Activated CD8-positive, alpha-beta T cell treated with anti-CD3 and anti-CD28 coated beads for 36 hours (primary cell): ENCODE measurements around the gene PIGO. TPM values are rescaled to one million over a fixed set of nuclear protein-coding genes. Genes with fewer than 3 reads are reported as not detected.

ENCODE experiments used
- ATAC-seq: fragments of 200-7000 bp; cut with Tn5 transposase; one replicate; pipeline ENCODE4 v1.10.0; 2021; ENCODE audit warnings: mild to moderate bottlenecking, moderate library complexity
- CTCF ChIA-PET: fragments of 350-600 bp; sonication (Branson Sonifier 250); formaldehyde crosslinking; loops from one replicate; lab custom pipeline; 2021; ENCODE audit warnings: antibody characterized with exemption; lab: Charles Lee
- POLR2A ChIA-PET: fragments of 350-600 bp; sonication (Branson Sonifier 250); formaldehyde crosslinking; loops from one replicate; lab custom pipeline; 2021; ENCODE audit warnings: antibody characterized with exemption; lab: Charles Lee
- DNase-seq: peaks from one replicate; pipeline ENCODE4 v3.0.0-alpha.2; 2020
- H3K27ac Mint-ChIP-seq: one replicate; pipeline ENCODE4 v1.8.0; 2021; ENCODE audit warnings: mild to moderate bottlenecking, mixed read lengths
- H3K27me3 Mint-ChIP-seq: one replicate; pipeline ENCODE4 v1.8.0; 2021; ENCODE audit warnings: mixed read lengths
- H3K36me3 Mint-ChIP-seq: one replicate; pipeline ENCODE4 v1.8.0; 2021; ENCODE audit warnings: low read depth, mixed read lengths
- H3K4me1 Mint-ChIP-seq: one replicate; pipeline ENCODE4 v1.8.0; 2021; ENCODE audit warnings: low read depth, mixed read lengths
- H3K4me3 Mint-ChIP-seq: one replicate; pipeline ENCODE4 v1.8.0; 2021; ENCODE audit warnings: mild to moderate bottlenecking, moderate library complexity, mixed read lengths
- H3K9me3 Mint-ChIP-seq: one replicate; pipeline ENCODE4 v1.8.0; 2021; ENCODE audit warnings: mixed read lengths
- intact Hi-C: fragments of 100-400 bp; cut with micrococcal nuclease; formaldehyde crosslinking; loops from one replicate; pipeline ENCODE4 v1.10.0; 2022
- total RNA-seq, 2 experiments: library from RNA; stranded (reverse); gene quantifications; one replicate each; pipeline ENCODE4 v1.2.3, GENCODE V29; 2021
- TF ChIP-seq, protein P1 (sequence below): fragments of 200-600 bp; IDR thresholded peaks from one replicate; pipeline ENCODE4 v1.8.0; 2022; ENCODE audit warnings: antibody characterized with exemption, mild to moderate bottlenecking

The PIGO gene
- total RNA-seq, 2 experiments from 2014 or later = 19.8 to 21.9 TPM

DNA sequence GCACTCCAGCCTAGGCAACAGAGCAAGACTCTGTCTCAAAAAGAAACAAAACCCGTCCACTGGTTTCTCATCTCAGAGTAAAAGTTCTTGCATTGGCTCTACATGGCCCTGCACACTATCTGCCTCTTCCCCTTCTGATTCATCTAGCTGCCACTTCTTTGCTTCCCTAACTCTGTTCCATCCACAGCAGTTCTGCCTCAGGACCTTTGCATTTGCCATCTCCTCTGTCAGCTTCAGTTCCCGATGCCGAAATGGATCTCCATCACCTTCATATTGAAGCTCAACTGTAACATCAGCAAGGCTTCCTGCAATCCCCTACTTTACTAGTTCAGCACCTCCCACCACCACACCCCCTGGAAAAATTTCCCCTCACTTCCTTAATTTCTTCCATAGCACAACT lies 1.2 kb upstream of the PIGO start:
- no peaks in the 10 kb centered on the region for H3K27me3 Mint-ChIP-seq
- H3K4me1 Mint-ChIP-seq = peaks cover 30% of the 10 kb centered on the region
- H3K9me3 Mint-ChIP-seq = no peaks in the 10 kb centered on the region
- TF ChIP-seq, protein P1, sequence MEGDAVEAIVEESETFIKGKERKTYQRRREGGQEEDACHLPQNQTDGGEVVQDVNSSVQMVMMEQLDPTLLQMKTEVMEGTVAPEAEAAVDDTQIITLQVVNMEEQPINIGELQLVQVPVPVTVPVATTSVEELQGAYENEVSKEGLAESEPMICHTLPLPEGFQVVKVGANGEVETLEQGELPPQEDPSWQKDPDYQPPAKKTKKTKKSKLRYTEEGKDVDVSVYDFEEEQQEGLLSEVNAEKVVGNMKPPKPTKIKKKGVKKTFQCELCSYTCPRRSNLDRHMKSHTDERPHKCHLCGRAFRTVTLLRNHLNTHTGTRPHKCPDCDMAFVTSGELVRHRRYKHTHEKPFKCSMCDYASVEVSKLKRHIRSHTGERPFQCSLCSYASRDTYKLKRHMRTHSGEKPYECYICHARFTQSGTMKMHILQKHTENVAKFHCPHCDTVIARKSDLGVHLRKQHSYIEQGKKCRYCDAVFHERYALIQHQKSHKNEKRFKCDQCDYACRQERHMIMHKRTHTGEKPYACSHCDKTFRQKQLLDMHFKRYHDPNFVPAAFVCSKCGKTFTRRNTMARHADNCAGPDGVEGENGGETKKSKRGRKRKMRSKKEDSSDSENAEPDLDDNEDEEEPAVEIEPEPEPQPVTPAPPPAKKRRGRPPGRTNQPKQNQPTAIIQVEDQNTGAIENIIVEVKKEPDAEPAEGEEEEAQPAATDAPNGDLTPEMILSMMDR = no peak
- ATAC-seq = no peak
- peaks cover 44% of the 10 kb centered on the region for H3K36me3 Mint-ChIP-seq
- ChIA-PET CTCF (interaction anchor here (1.3 to 6.5 kb wide), 6 partner anchors 8 to 198 kb away, joined by 3 to 83 read pairs (median 20); partner anchors contain the start of genes ATOSB and FANCG), POLR2A (interaction anchor here (1.0 to 7.8 kb wide), 3 partner anchors 19 to 459 kb away, joined by 3 to 101 read pairs (median 8); partner anchors contain the start of genes FANCG and VCP)
- intact Hi-C loops = no loop called here
- DNase-seq = no peak
- no peak overlapping the region for H3K4me3 Mint-ChIP-seq
- H3K27ac Mint-ChIP-seq = no peak overlapping the region

DNA sequence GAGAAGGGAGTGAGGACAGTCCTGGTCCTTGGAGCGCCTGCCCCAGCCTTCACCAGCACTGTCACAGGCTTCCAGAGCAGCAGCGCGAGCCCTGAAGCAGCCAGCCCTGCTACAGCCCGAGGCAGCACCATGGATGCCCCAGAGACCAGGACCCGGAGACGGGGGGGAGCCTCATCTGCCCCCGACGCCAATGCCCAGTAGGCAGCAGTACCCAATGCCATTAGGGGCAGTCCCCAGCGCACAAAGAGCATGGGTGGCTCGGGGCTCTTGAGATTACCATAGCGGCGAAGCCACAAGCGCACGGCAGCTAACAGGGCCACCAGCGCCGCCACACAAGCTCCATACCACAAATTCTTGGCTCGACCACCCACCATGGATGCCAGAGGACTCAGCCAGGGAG lies 4.9 kb downstream of the PIGO start:
- ChIA-PET POLR2A (interaction anchor here (0.9 to 7.8 kb wide), 5 partner anchors 11 to 24 kb away, joined by 3 to 101 read pairs (median 4); partner anchors contain the start of genes ATOSB, FANCG and STOML2), CTCF (interaction anchor here (1.0 to 1.6 kb wide), 2 partner anchors 18 to 192 kb away, joined by 3 to 4 read pairs; no protein-coding TSS in a partner anchor)
- no peaks in the 10 kb centered on the region for H3K9me3 Mint-ChIP-seq
- TF ChIP-seq, protein P1 = no peak
- intact Hi-C loops = no loop called here
- DNase-seq = no peak
- no peak overlapping the region for H3K27ac Mint-ChIP-seq
- peaks cover 15% of the 10 kb centered on the region for H3K4me1 Mint-ChIP-seq
- H3K36me3 Mint-ChIP-seq = peaks cover 21% of the 10 kb centered on the region
- H3K4me3 Mint-ChIP-seq = no peak overlapping the region
- H3K27me3 Mint-ChIP-seq = no peaks in the 10 kb centered on the region
- no peak for ATAC-seq

DNA sequence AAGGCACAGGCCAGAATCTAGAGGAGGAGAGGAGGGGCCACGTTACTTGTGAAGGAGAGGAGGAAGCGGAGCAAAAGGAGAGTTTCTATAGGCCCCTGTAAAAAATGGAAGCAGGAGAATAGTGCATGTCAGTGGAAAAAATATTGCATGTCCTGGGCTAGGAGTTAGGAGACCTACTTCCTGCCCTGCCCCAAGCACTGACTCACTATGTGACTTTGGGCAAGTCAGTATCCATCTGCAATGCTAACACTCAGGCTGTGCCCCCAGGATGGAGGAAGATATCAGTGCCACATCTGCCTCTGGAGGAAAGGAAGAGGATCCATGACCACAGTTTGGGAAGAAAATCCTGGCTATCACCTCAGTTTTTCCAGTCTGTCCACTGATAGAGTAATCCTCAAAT lies 7.0 kb downstream of the PIGO start:
- CTCF ChIA-PET = no interaction called here
- H3K4me3 Mint-ChIP-seq = no peak overlapping the region

DNA sequence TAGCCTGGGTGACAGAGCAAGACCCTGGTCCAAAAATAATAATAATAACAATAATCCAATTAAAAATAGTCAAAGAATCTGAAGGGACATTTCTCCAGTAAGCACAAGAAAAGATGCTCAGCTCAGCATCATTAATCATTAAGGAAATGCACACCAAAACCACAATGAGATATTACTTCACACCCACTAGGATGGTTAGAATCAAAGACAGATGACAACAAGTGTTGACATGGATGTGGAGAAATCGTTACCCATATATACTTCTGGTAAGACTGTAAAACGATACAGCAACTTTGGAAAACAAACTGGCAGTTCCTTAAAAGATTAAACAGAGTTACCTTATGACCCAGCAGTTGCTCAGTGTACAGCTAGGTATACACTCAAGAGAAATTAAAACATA lies 11.3 kb downstream of the PIGO start:
- POLR2A ChIA-PET = interaction anchor here (0.8 to 1.7 kb wide), 2 partner anchors 11 to 13 kb away, joined by 3 to 6 read pairs; partner anchors contain the start of genes PIGO and VCP
- no peak for ATAC-seq

More for the DNA sequence above, 7.0 kb downstream of the PIGO start:
- no peaks in the 10 kb centered on the region for H3K9me3 Mint-ChIP-seq
- POLR2A ChIA-PET = no interaction called here
- H3K4me1 Mint-ChIP-seq = peaks cover 3% of the 10 kb centered on the region
- no peaks in the 10 kb centered on the region for H3K27me3 Mint-ChIP-seq
- H3K27ac Mint-ChIP-seq = no peak overlapping the region
- intact Hi-C loops = no loop called here
- ATAC-seq (no peak), DNase-seq (no peak)
- peaks cover 22% of the 10 kb centered on the region for H3K36me3 Mint-ChIP-seq
- TF ChIP-seq, protein P1 = no peak

More for the DNA sequence above, 11.3 kb downstream of the PIGO start:
- H3K36me3 Mint-ChIP-seq = peaks cover 6% of the 10 kb centered on the region
- intact Hi-C loops = no loop called here
- H3K4me3 Mint-ChIP-seq = no peak overlapping the region
- DNase-seq = no peak
- H3K27ac Mint-ChIP-seq = peak overlapping the region; percentile 0
- peaks cover 1% of the 10 kb centered on the region for H3K4me1 Mint-ChIP-seq
- H3K27me3 Mint-ChIP-seq = no peaks in the 10 kb centered on the region
- TF ChIP-seq, protein P1 = no peak
- CTCF ChIA-PET = no interaction called here
- H3K9me3 Mint-ChIP-seq = no peaks in the 10 kb centered on the region
